Right cardiac atrium (tissue), 5 donors: ENCODE data around the gene CRKL. TPM values are rescaled to one million over a fixed set of nuclear protein-coding genes. Genes with fewer than 3 reads are reported as not detected.

Source experiments
- ATAC-seq, 2 donors: fragments of 200-7000 bp; cut with Tn5 transposase; one replicate each; pipeline versions ENCODE4 v1.8.0 to v1.9.1; 2020; ENCODE audit warnings: moderate library complexity in 2 of 2, mild to moderate bottlenecking in 1 of 2
- DNase-seq, 3 donors: peaks; one replicate each; pipeline ENCODE4 v3.0.0-alpha.2; 2020
- H3K27ac ChIP-seq: one replicate; pipeline ENCODE4 v1.5.1; 2013; ENCODE audit warnings: mild to moderate bottlenecking, low read length, control low read depth, moderate library complexity
- H3K27me3 ChIP-seq: one replicate; pipeline ENCODE4 v1.6.1; 2013; ENCODE audit not compliant: control insufficient read depth, insufficient read depth
- H3K4me1 ChIP-seq: one replicate; pipeline ENCODE4 v1.6.1; 2013; ENCODE audit warnings: low read length; ENCODE audit not compliant: control insufficient read depth, insufficient read depth
- H3K4me3 ChIP-seq: one replicate; pipeline ENCODE4 v1.5.1; 2013; ENCODE audit warnings: low read length, control low read depth
- H3K9me3 ChIP-seq: one replicate; pipeline ENCODE4 v1.6.1; 2013; ENCODE audit warnings: low read length; ENCODE audit not compliant: control insufficient read depth
- whole genome bisulfite sequencing: extraction: QIAGEN DNeasy Blood & Tissue Kit; methylation state at CpG from one replicate; pipeline ENCODE4 v1.1.7; 2013; 5-methylcytosine and 5-hydroxymethylcytosine counted together
- intact Hi-C, 4 donors: fragments of 100-400 bp; cut with DNase I; formaldehyde crosslinking; loops; one replicate each; pipeline versions ENCODE4 v1.11.0 to v1.14.0; 2022 to 2023
- polyA plus RNA-seq: library from polyadenylated mRNA; stranded (reverse); fragments of 200-250 nt; gene quantifications from one replicate; pipeline ENCODE4 v1.2.3, GENCODE V29; 2013
- total RNA-seq, 4 donors: library from RNA; stranded (reverse); fragmentation: NEBNext Ultra II Directional; extraction: Animal tissue kit (Norgen Biotek cat#: 25700); gene quantifications; one replicate each; pipeline ENCODE4 v1.2.1, GENCODE V29; 2021
- donor health status: healthy with polysubstance abuse.
- donor health status: DM: no; HTN: yes; CAD: no.
- donor health status: DM: no; HTN: no; CAD: no.
- donor health status: DM: no; HTN: yes; CAD: no; lungs with severe emphysema.
- donor health status: DM: yes; HTN: yes; CAD: no.

CRKL gene
- total and polyA plus RNA-seq, 5 donors: 20.8 to 53.7 (median 51.2) TPM

DNA sequence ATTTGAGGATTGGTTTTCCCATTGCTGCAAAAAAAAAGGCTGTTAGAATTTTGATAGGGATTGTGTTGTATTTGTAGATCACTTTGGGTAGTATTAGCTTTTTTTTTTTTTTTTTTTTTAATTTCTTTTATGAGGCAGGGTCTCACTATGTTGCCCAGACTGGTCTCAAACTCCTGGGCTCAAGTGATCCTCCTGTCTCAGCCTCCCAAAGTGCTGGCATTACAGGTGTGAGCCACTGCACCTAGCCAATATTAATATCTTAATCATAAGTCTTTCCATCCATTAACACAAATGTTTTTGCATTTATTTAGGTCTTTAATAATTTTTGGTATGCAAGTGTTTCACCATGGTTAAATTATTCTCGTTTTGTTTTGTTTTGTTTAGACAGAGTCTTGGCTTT is 26.8 kb downstream of the CRKL start:
- H3K4me1 ChIP-seq: peaks cover 10% of the 10 kb centered on the region
- DNase-seq (no peak), ATAC-seq (no peak)
- WGBS: 38% methylated on average over 1 of the region's 1 CpG
- no peak overlapping the region for H3K27ac ChIP-seq
- no peak overlapping the region for H3K4me3 ChIP-seq
- H3K27me3 ChIP-seq: no peaks in the 10 kb centered on the region
- intact Hi-C loops: no loop called here
- H3K9me3 ChIP-seq: no peaks in the 10 kb centered on the region

- Histone ChIP-seq H3K4me3 (no peak overlapping the region), H3K27me3 (no peaks in the 10 kb centered on the region), H3K27ac (no peak overlapping the region), H3K9me3 (no peaks in the 10 kb centered on the region), H3K4me1 (peaks cover 10% of the 10 kb centered on the region)
- WGBS: 90% methylated on average over 2 of the region's 2 CpGs
- DNase-seq (no peak), ATAC-seq (no peak)
- intact Hi-C loops: no loop called here
Measured at GRCh38 chr22:20945578-20945934, 28.3 kb downstream of the CRKL start.

GRCh38 chr22:20946080-20946986 is 29.1 kb downstream of the CRKL start:
- DNase-seq (no peak), ATAC-seq (peak; percentile 45 to 67)
- WGBS: 74% methylated on average over 7 of the region's 7 CpGs
- H3K27ac ChIP-seq: peak overlapping the region; percentile 30
- H3K9me3 ChIP-seq: no peaks in the 10 kb centered on the region
- no peak overlapping the region for H3K4me3 ChIP-seq
- intact Hi-C loops: no loop called here
- H3K4me1 ChIP-seq: peaks cover 10% of the 10 kb centered on the region
- no peaks in the 10 kb centered on the region for H3K27me3 ChIP-seq

DNA sequence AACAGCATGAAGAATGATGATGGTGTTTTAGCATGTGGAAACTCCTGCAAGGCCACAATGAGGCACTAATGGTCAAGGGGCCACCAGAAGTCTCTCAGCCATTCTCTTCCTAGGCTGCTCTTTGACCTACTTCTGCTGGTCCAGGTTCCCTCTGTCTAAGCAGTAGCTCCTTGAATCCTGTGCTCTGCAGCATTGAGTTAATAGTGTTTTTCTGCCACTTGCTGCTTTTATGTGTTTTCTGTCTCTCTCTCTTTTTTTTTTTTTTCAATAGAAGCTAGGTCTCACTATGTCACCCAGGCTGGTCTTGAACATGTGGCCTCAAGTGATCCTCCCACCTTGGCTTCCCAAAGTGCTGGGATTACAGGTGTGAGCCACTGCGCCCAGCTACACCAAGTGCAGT is 29.8 kb downstream of the CRKL start:
- Histone ChIP-seq H3K27me3 (no peaks in the 10 kb centered on the region), H3K27ac (peak overlapping the region; percentile 30), H3K4me1 (peaks cover 10% of the 10 kb centered on the region), H3K9me3 (no peaks in the 10 kb centered on the region), H3K4me3 (no peak overlapping the region)
- ATAC-seq (no peak), DNase-seq (no peak)
- intact Hi-C loops: no loop called here
- WGBS: 100% methylated on average over 1 of the region's 1 CpG

GRCh38 chr22:20948450-20948849 is 31.2 kb downstream of the CRKL start:
- ATAC-seq: no peak
- intact Hi-C loops: no loop called here
- Histone ChIP-seq H3K9me3 (no peaks in the 10 kb centered on the region), H3K4me1 (peaks cover 10% of the 10 kb centered on the region), H3K27ac (no peak overlapping the region), H3K27me3 (no peaks in the 10 kb centered on the region), H3K4me3 (no peak overlapping the region)
- WGBS: 94% methylated on average over 5 of the region's 5 CpGs
- no peak for DNase-seq

- Histone ChIP-seq H3K27me3 (no peaks in the 10 kb centered on the region), H3K4me1 (peaks cover 10% of the 10 kb centered on the region), H3K27ac (no peak overlapping the region), H3K9me3 (no peaks in the 10 kb centered on the region), H3K4me3 (no peak overlapping the region)
- DNase-seq: no peak
- WGBS: 92% methylated on average over 5 of the region's 5 CpGs
- no peak for ATAC-seq
- intact Hi-C loops: no loop called here
Measured at GRCh38 chr22:20948989-20949388, 31.8 kb downstream of the CRKL start.

DNA sequence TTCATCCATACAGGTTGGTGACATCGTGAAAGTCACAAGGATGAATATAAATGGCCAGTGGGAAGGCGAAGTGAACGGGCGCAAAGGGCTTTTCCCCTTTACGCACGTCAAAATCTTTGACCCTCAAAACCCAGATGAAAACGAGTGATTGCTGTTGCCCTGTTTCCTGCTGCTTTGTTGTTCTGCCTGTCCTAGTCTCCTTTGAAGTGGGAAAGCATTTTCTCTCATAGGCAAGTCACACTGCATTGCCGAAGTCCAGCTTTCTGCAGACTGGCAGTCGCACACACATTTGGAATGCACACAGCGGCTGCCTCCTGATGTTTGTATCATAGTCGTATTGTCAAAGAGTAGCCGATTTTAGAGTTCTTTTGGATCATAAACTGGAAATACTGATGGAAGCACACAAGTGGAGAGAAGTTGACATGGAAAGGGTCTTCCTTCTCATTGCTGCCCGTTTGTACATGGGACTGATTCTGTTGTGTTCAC is 32.5 kb downstream of the CRKL start:
- DNase-seq: no peak
- 87% methylated on average over 13 of the region's 13 CpGs for WGBS
- H3K27me3 ChIP-seq: no peaks in the 10 kb centered on the region
- H3K4me3 ChIP-seq: no peak overlapping the region
- no peaks in the 10 kb centered on the region for H3K9me3 ChIP-seq
- no peak for ATAC-seq
- intact Hi-C loops: no loop called here
- H3K27ac ChIP-seq: no peak overlapping the region
- H3K4me1 ChIP-seq: peaks cover 10% of the 10 kb centered on the region

DNA sequence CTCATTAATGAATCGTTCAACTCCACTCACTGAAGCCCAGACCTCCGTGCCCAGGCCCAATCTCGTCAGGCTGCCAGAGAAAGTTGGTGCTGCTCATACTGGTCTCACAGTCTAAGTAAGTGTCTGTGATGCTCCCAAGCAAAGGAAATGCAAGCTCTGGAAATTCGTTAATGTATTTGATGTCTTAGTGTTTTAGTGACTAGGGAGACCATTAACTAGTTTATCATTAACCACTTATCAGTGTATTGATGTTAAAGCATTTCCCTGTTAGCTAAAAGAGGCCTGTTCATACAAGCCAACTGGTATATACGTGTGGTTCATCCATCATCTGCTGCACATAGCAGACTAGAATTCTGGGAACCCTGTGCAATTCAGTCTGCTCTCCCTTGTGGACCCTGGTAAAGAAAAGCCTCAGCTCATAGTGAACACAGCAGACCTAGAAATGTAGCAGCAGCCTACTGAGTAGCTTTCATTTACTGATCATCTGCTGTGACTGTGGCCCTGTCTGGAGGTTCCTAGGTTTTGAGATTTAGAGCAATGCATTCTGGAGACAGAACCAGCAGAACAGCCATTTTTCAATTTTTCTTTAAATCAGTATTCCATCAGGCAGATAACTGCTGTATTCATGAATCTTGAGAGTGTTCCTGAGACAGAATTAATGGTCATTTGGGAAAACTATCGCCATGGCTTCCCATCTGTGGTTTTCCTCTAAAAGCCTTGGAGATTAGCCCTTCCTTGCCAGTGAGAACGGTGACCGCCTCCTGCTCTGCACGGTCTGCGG is 34.1 kb downstream of the CRKL start:
- DNase-seq (no peak), ATAC-seq (no peak)
- no peak overlapping the region for H3K27ac ChIP-seq
- 87% methylated on average over 10 of the region's 10 CpGs for WGBS
- no peaks in the 10 kb centered on the region for H3K27me3 ChIP-seq
- H3K4me3 ChIP-seq: no peak overlapping the region
- intact Hi-C loops: no loop called here
- H3K9me3 ChIP-seq: no peaks in the 10 kb centered on the region
- H3K4me1 ChIP-seq: peaks cover 8% of the 10 kb centered on the region

GRCh38 chr22:20951932-20952380 is 34.7 kb downstream of the CRKL start:
- intact Hi-C loops: no loop called here
- Histone ChIP-seq H3K4me3 (no peak overlapping the region), H3K27ac (no peak overlapping the region), H3K4me1 (peaks cover 2% of the 10 kb centered on the region), H3K9me3 (no peaks in the 10 kb centered on the region), H3K27me3 (no peaks in the 10 kb centered on the region)
- DNase-seq: no peak
- WGBS: 93% methylated on average over 8 of the region's 8 CpGs
- no peak for ATAC-seq

- no peak overlapping the region for H3K27ac ChIP-seq
- DNase-seq (no peak), ATAC-seq (no peak)
- no peaks in the 10 kb centered on the region for H3K9me3 ChIP-seq
- WGBS: 83% methylated on average over 13 of the region's 13 CpGs
- intact Hi-C loops: no loop called here
- no peaks in the 10 kb centered on the region for H3K27me3 ChIP-seq
- H3K4me1 ChIP-seq: no peaks in the 10 kb centered on the region
- no peak overlapping the region for H3K4me3 ChIP-seq
Measured at GRCh38 chr22:20952544-20953341, 35.5 kb downstream of the CRKL start.

- H3K4me1 ChIP-seq: no peaks in the 10 kb centered on the region
- no peak for DNase-seq
- no peak overlapping the region for H3K4me3 ChIP-seq
- ATAC-seq: no peak
- intact Hi-C loops: no loop called here
- H3K27me3 ChIP-seq: no peaks in the 10 kb centered on the region
- no peaks in the 10 kb centered on the region for H3K9me3 ChIP-seq
- H3K27ac ChIP-seq: no peak overlapping the region
- WGBS: 75% methylated on average over 3 of the region's 3 CpGs
Measured at GRCh38 chr22:20953342-20953608, 36.1 kb downstream of the CRKL start.
